ENCODE measurements around the gene ASMTL. TPM values are rescaled to one million over a fixed set of nuclear protein-coding genes. Genes with fewer than 3 reads are reported as not detected.

ASMTL gene
- total and polyA plus RNA-seq, 2 experiments from 2014 or later: 53.7 to 61.2 TPM

DNA sequence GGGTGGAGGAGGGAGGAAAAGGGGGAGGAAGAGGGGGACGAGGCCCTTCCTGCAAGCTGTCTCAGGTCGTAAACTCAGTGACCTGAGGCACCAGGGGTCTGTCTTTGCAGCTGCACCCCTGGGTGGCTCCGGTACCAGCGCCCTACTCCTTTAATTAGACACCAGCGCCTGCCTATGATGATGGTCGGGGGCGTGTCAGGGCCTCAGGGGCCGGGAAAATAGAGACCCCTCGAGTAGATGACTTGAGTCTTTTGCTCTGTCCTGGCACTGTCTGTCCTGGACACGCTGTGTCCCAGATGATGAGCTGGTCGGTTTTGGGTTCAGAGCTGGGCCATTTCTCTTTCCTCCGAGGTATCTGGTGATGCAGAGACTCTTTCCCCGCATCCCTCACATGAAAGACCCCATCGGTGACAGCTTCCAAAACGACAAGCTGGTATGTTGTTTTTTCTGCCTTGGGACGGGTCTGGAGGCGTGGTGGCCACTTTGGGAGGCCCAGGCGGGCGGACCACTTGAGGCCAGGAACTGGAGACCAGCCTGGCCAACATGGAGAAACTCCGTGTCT, 72.0 kb downstream of the ASMTL start:
- DNase-seq (ENCODE audit: low spot score) (no peak), ATAC-seq (peak; percentile 6)
- Mint-ChIP-seq H3K36me3 (ENCODE audit: low read depth) (peaks cover 52% of the 10 kb centered on the region), H3K4me1 (peaks cover 4% of the 10 kb centered on the region; the same call in 1 of the 3 replicates), H3K9me3 (peaks cover 16% of the 10 kb centered on the region), H3K27ac (0 out of 2 replicates have a peak overlapping the region, but pooled peaks have one; percentile 40), H3K4me3 (no peak overlapping the region), H3K27me3 (ENCODE audit: insufficient read depth, low read depth, poor library complexity) (peaks cover 50% of the 10 kb centered on the region)
- H3F3A ChIP-seq (replicated peaks; ENCODE audit: low read depth): peaks cover 33% of the 10 kb centered on the region
- no peaks in the 10 kb centered on the region for H3K27me3 ChIP-seq (ENCODE audit: insufficient read depth)
- TF ChIP-seq EZH2phosphoT487 (IDR thresholded peaks at IDR 0.05; ENCODE audit: unreplicated experiment) (no peak), ZNF331 (CRISPR knock-in tag; IDR thresholded peaks at IDR 0.05; ENCODE audit: low read depth) (no peak), CREB1 (CRISPR knock-in tag; IDR thresholded peaks at IDR 0.05; ENCODE audit: low read depth) (no peak), JUNB (IDR thresholded peaks at IDR 0.05; ENCODE audit: unreplicated experiment) (no peak), ETS1 (IDR thresholded peaks at IDR 0.05) (no peak), POLR2AphosphoS5 (IDR thresholded peaks at IDR 0.05; ENCODE audit: low read depth) (no peak; the same call in 1 of the 2 replicates), ZNF114 (CRISPR knock-in tag; IDR thresholded peaks at IDR 0.05) (no peak), STAT1 (IDR thresholded peaks at IDR 0.05; ENCODE audit: unreplicated experiment) (no peak), NANOG (IDR thresholded peaks at IDR 0.05; ENCODE audit: borderline replicate concordance) (no peak), EZH2 (IDR thresholded peaks at IDR 0.05; ENCODE audit: low read depth, unreplicated experiment) (no peak)
- TF ChIP-seq, protein P1, sequence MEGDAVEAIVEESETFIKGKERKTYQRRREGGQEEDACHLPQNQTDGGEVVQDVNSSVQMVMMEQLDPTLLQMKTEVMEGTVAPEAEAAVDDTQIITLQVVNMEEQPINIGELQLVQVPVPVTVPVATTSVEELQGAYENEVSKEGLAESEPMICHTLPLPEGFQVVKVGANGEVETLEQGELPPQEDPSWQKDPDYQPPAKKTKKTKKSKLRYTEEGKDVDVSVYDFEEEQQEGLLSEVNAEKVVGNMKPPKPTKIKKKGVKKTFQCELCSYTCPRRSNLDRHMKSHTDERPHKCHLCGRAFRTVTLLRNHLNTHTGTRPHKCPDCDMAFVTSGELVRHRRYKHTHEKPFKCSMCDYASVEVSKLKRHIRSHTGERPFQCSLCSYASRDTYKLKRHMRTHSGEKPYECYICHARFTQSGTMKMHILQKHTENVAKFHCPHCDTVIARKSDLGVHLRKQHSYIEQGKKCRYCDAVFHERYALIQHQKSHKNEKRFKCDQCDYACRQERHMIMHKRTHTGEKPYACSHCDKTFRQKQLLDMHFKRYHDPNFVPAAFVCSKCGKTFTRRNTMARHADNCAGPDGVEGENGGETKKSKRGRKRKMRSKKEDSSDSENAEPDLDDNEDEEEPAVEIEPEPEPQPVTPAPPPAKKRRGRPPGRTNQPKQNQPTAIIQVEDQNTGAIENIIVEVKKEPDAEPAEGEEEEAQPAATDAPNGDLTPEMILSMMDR (conservative IDR thresholded peaks at IDR 0.05; ENCODE audit: low read depth in 2 of 2): no peak
- TF ChIP-seq, protein P2, sequence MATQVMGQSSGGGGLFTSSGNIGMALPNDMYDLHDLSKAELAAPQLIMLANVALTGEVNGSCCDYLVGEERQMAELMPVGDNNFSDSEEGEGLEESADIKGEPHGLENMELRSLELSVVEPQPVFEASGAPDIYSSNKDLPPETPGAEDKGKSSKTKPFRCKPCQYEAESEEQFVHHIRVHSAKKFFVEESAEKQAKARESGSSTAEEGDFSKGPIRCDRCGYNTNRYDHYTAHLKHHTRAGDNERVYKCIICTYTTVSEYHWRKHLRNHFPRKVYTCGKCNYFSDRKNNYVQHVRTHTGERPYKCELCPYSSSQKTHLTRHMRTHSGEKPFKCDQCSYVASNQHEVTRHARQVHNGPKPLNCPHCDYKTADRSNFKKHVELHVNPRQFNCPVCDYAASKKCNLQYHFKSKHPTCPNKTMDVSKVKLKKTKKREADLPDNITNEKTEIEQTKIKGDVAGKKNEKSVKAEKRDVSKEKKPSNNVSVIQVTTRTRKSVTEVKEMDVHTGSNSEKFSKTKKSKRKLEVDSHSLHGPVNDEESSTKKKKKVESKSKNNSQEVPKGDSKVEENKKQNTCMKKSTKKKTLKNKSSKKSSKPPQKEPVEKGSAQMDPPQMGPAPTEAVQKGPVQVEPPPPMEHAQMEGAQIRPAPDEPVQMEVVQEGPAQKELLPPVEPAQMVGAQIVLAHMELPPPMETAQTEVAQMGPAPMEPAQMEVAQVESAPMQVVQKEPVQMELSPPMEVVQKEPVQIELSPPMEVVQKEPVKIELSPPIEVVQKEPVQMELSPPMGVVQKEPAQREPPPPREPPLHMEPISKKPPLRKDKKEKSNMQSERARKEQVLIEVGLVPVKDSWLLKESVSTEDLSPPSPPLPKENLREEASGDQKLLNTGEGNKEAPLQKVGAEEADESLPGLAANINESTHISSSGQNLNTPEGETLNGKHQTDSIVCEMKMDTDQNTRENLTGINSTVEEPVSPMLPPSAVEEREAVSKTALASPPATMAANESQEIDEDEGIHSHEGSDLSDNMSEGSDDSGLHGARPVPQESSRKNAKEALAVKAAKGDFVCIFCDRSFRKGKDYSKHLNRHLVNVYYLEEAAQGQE (IDR thresholded peaks at IDR 0.05; ENCODE audit: unreplicated experiment): no peak
- TF ChIP-seq, protein P3, sequence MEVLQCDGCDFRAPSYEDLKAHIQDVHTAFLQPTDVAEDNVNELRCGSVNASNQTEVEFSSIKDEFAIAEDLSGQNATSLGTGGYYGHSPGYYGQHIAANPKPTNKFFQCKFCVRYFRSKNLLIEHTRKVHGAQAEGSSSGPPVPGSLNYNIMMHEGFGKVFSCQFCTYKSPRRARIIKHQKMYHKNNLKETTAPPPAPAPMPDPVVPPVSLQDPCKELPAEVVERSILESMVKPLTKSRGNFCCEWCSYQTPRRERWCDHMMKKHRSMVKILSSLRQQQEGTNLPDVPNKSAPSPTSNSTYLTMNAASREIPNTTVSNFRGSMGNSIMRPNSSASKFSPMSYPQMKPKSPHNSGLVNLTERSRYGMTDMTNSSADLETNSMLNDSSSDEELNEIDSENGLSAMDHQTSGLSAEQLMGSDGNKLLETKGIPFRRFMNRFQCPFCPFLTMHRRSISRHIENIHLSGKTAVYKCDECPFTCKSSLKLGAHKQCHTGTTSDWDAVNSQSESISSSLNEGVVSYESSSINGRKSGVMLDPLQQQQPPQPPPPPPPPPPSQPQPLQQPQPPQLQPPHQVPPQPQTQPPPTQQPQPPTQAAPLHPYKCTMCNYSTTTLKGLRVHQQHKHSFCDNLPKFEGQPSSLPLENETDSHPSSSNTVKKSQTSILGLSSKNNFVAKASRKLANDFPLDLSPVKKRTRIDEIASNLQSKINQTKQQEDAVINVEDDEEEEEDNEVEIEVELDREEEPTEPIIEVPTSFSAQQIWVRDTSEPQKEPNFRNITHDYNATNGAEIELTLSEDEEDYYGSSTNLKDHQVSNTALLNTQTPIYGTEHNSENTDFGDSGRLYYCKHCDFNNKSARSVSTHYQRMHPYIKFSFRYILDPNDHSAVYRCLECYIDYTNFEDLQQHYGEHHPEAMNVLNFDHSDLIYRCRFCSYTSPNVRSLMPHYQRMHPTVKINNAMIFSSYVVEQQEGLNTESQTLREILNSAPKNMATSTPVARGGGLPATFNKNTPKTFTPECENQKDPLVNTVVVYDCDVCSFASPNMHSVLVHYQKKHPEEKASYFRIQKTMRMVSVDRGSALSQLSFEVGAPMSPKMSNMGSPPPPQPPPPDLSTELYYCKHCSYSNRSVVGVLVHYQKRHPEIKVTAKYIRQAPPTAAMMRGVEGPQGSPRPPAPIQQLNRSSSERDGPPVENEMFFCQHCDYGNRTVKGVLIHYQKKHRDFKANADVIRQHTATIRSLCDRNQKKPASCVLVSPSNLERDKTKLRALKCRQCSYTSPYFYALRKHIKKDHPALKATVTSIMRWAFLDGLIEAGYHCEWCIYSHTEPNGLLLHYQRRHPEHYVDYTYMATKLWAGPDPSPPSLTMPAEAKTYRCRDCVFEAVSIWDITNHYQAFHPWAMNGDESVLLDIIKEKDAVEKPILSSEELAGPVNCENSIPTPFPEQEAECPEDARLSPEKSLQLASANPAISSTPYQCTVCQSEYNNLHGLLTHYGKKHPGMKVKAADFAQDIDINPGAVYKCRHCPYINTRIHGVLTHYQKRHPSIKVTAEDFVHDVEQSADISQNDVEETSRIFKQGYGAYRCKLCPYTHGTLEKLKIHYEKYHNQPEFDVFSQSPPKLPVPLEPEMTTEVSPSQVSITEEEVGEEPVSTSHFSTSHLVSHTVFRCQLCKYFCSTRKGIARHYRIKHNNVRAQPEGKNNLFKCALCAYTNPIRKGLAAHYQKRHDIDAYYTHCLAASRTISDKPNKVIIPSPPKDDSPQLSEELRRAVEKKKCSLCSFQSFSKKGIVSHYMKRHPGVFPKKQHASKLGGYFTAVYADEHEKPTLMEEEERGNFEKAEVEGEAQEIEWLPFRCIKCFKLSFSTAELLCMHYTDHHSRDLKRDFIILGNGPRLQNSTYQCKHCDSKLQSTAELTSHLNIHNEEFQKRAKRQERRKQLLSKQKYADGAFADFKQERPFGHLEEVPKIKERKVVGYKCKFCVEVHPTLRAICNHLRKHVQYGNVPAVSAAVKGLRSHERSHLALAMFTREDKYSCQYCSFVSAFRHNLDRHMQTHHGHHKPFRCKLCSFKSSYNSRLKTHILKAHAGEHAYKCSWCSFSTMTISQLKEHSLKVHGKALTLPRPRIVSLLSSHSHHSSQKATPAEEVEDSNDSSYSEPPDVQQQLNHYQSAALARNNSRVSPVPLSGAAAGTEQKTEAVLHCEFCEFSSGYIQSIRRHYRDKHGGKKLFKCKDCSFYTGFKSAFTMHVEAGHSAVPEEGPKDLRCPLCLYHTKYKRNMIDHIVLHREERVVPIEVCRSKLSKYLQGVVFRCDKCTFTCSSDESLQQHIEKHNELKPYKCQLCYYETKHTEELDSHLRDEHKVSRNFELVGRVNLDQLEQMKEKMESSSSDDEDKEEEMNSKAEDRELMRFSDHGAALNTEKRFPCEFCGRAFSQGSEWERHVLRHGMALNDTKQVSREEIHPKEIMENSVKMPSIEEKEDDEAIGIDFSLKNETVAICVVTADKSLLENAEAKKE (CRISPR knock-in tag; IDR thresholded peaks at IDR 0.05): no peak
- H2AFZ ChIP-seq: no peak overlapping the region
- no peak overlapping the region for H3K27ac ChIP-seq (ENCODE audit: low read depth)
- H3K4me3 ChIP-seq: no peak overlapping the region
- no peaks in the 10 kb centered on the region; the same call in 1 of the 2 replicates for H3K4me1 ChIP-seq (ENCODE audit: insufficient read depth)
- no peak overlapping the region for H3K4me2 ChIP-seq
- peaks cover 8% of the 10 kb centered on the region; the same call in 1 of the 2 replicates for H4K20me1 ChIP-seq (replicated peaks; ENCODE audit: insufficient read depth)
- no peaks in the 10 kb centered on the region for H3K79me2 ChIP-seq (replicated peaks; ENCODE audit: insufficient read depth)
- peaks cover 4% of the 10 kb centered on the region; the same call in 1 of the 2 replicates for H3K36me3 ChIP-seq (ENCODE audit: insufficient read depth)
- H3K9me2 ChIP-seq (ENCODE audit: insufficient read depth): no peaks in the 10 kb centered on the region

All from GM23338 (cell line).